Activated CD8-positive, alpha-beta memory T cell treated with anti-CD3 and anti-CD28 coated beads, Interleukin-2, amount 50 U/mL, for 48 hours (primary cell): ENCODE measurements around the gene MON2.
"Not testable (repeated sequence)": the region's sequence is repeated elsewhere in the genome, so short reads cannot be mapped to it uniquely, and the experiment has no call there.

ENCODE experiments used
- DNase-seq: peaks from one replicate; pipeline ENCODE4 v3.0.0-alpha.2; 2020

Gene MON2

DNA sequence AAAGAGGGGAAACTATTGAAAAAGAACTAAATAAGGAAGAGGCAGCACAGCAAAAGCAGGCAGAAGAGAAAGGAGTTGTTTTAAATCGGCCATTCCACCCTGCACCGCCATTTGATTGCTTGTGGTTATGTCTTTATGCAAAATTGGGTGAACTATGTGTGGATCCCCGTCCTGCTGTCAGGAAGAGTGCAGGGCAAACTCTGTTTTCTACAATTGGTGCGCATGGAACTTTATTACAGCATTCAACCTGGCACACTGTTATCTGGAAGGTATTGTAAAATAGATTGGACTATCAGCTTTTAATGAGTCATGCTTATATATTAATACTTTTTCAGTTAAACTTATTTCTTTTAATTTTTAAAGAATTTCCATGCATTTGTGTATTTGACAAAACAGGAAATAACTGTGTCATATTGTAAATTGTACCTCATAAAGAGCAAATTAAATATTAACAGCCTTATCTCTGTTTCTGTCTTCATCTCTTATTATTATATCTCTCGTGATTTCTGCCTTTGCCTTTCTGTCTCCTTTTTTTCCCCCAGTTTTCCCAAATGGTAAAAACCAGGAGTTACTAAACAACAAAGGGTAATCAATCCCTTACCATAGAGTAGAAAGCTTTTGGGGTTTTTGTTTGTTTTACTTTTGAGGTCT is 86.4 kb downstream of the MON2 start:
- DNase-seq: no peak

DNA sequence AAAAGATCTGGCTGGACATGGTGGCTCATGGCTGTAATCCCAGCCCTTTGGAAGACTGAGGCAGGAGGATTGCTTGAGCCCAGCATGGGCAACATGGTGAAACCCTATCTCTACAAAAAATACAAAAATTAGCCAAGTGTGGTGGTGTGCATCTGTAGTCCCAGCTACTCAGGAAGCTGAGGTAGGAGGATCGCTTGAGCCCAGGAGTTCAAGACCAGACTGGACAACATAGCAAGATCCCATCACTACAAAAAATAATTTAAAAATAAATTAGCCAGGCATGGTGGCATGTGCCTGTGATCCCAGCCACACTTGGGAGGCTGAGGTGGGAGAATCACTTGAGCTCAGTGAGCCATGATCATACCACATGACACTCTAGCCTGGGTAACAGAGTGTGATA is 92.7 kb downstream of the MON2 start:
- DNase-seq: not testable (repeated sequence)

DNA sequence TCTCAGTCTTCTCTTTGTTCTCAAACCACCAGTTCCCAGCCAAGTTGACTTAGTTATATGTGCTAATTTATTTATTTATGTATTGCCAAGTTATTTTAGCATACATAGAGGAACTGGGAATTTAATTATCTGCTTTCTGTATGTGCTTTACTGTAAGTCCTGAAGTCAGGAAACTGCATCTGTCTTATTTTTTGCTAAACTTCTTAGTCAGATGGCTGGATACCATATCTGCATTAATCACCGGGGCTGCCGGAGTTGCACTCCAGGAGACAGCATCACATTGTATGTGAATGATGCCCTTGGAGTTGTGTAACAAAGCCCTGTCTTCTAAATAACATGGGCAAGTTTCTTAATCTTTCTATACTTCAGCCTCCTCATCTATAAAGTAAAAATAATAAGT is 96.2 kb downstream of the MON2 start:
- DNase-seq: no peak

DNA sequence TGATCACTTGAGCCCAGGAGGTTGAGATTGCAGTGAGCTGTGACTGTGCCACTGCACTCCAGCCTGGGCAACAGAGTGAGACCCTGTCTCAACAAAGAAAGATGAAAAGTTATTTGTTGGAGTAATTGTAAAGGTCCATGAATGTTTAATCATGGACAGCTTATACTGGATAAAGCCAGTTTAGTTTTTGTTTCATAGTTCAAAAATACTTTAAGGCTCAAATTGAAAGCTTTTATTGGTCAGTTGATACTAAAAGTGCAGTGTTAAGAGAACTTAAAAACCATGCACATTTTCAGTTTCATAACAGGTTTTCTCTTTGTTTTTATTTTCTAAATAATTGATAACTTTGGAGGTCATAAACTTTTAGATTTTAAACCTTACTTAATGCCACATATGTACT is 108.4 kb downstream of the MON2 start:
- DNase-seq: no peak

DNA sequence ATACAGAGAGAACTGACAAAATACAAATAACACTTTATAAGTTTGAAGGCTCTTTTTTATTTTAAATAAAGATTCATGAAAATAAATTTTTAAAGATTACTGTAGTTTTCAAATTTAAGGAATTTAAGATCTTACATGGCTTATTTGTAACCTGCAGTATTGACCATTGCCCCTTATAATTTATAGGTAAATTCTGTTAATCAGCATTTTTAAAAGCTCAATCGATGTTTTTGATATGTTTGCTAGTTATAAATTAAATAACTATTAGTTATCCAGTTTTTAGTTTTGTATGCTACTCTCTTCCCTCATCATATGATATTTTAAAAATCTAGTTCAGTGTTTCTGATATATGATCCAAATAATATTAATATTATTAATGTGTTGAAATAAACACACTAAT is 109.9 kb downstream of the MON2 start:
- DNase-seq: no peak

DNA sequence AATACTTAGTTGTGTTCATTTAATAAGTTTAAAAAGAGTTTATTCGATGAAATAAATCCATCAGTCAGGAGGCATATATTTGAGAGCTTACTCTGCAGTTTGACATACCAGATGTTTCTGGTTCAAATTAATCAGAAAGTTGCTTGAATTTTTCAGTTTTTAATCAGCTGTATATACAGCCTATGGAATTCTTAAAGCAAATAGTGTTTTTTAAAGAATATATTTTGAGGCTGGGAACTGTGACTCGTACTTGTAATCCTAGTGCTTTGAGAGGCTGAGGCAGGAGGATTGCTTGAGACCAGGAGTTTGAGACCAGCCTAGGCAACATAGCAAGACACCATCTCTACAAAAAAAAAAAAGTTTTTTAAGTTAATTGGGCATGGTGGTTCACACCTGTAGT is 112.1 kb downstream of the MON2 start:
- DNase-seq: no peak

DNA sequence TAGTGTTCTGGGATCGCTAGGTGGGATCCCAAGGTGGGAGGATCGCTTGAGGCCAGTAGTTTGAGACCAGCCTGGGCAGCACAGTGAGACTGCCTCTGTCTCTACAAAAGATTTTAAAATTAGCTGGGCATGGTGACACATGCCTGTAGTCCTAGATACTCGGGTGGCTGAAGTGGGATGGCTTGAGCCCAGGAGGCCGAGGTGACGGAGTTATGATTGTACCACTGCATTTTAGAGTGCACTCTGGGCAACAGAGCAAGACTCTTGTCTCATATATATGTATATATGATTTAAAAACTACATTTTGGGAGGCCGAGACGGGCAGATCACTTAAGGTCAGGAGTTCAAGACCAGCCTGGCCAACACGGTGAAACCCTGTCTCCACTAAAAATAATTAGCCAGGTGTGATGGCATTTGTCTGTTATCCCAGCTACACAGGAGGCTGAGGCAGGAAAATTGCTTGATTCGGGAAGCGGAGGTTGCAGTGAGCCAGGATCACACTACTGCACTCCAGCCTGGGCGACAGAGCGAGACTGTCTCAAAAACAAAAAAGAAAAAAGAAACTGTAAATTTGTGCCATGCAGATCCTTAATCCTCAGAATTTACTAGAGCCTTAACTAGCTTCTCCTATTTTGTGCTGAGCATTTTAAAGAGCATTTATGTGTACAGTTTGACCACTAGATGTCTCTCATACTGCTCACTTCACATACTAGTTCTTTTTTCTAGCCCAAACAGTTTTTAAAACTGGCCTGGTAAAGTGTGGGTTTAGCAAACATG is 114.8 kb downstream of the MON2 start:
- DNase-seq: no peak

DNA sequence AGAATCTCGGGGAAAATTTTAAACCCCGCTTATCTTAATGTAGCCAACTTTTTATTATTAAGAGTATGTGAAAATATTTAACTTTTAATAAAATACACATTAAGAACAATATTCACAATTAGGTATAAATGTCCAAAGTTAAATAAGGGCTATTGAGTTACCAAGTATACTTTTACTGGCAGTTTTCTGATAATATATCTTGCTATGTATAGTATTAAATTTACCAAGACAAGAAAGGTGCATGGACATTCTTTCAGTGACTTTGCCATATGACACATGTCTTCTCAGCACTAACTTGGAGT is 115.4 kb downstream of the MON2 start:
- no peak for DNase-seq

DNA sequence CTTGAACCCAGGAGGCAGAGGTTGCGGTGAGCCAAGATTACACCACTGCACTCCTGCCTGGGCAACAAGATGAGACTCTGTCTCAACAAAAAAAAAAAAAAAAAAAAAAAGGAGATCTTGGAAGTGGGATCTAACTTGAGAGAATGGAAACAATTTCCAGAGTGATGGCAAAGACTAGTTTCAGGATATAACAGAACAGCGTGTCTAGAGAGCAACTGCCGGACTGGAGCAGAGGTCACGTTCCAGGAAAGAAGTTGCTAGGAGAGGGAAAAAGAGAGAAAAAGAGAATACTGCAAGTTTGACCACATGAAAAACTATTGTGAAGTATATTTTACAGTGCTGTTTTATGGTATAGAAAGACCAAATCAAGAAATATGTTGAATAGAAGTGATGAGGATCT is 118.0 kb downstream of the MON2 start:
- no peak for DNase-seq

DNA sequence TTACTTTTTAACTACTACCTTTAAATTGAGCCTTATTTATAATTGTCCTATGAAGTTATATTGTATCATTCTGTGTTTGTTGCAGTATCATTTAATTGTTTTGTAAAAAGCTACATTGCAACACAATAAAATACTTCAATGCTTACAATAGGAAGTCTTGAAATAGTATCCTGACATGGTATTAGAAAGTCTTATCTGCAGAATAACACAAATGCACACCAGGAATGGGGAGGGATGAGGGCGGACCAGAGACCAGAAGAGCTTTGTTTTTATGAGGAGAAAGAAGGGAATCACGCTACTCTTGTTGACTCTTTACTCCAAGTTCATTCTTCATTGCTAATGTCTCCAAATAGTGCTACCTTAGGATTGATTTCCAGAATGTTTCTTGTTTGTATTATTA is 120.2 kb downstream of the MON2 start:
- DNase-seq: no peak

DNA sequence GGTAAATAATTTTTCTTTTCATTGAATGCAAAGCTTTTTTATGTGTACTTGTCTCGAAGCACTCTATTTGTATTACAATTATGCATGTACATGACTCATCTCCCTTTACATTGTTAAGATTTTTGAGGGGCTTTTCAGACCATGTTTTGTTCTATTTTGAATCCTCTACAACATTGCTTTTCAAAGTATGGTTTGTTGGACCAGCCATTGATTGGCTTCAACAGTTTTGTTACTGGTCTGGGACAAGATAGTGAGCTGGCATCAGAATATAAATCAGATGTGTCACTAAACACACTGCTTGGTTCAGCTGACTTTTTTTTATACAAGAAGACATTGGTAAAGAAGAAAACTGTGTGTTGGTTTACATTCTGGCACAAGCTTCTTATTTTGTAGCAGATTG is 122.3 kb downstream of the MON2 start:
- DNase-seq: no peak

DNA sequence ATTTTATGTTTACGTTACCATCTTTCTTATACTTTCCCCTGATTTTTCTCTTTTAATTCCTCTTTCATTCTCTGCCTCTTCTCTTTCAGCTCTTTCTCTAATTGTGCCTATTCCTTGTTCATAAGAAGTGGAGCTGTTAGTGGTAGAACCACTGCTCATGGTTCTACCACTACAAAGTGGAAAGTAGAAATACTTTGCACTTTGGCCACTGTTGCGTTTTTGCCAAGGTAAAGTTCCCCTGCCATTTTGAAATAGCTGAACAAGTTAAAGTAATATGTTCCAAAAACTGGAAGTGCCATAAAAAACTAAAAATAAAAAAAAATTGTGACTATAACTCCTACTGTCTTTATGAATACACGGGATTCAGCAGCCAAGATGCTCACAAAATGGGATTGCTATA is 130.6 kb downstream of the MON2 start:
- no peak for DNase-seq

DNA sequence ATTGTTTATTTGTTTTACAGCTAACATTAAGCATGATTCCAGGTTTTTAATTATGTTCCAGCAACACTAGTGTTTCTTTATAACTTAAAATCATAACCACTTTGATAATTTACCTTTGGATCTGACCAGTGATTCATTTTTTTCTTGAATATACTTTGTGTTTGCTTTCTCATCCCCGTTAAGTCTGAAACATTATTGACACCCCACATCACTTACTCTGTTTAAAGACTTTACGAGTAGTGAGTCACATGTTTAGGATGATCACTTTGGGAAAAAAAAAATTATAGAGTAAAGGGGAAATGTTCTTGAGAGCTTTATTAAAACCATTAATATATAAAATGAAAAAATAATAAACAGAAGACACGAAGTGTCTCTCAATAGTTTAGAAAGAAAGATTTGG is 132.2 kb downstream of the MON2 start:
- DNase-seq: no peak

DNA sequence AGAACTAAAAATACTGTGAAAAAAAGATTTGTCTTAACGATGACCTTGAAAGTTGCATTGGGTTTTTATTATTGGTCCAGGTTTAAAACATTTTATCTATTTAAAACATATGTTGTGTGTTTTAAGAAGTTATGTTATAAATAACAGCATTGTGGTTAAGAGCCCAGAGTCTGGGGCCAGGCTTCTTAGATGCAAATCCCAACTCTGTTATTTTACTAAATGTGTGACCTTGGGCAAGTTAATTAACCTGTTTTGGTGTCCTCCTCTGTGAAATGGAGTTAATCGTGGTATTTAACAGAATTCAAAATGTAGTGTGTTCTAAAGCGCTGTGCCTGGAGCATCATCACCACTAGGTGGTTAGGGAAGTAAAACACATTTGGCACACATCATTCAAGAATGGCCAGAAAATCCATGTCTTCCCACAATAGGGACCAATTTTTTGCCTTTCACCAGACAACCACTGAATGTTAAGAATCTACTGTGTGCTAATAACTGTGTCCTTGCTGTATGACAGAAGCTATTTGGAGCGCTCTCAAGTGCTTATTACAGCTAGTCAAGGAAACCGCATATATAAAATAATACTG is 133.3 kb downstream of the MON2 start:
- DNase-seq: no peak

DNA sequence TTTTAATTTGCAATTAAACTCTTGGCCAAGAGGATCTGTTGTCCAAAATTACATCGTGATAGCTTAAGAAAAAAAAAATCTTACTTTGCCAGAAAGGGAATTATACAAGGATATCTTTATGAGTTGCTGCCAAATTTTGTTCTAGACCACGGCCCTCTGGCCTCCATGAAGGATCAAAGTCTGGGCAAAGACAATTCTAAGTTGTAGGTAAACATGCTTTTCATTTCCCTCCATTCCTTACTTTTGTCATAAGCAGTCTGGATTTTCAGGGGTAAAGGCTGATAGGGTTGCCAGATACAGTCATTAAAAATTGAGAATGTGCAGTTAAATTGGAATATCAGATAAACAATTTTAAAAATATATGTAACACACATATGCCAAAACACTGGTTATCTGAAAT is 135.1 kb downstream of the MON2 start:
- DNase-seq: no peak

DNA sequence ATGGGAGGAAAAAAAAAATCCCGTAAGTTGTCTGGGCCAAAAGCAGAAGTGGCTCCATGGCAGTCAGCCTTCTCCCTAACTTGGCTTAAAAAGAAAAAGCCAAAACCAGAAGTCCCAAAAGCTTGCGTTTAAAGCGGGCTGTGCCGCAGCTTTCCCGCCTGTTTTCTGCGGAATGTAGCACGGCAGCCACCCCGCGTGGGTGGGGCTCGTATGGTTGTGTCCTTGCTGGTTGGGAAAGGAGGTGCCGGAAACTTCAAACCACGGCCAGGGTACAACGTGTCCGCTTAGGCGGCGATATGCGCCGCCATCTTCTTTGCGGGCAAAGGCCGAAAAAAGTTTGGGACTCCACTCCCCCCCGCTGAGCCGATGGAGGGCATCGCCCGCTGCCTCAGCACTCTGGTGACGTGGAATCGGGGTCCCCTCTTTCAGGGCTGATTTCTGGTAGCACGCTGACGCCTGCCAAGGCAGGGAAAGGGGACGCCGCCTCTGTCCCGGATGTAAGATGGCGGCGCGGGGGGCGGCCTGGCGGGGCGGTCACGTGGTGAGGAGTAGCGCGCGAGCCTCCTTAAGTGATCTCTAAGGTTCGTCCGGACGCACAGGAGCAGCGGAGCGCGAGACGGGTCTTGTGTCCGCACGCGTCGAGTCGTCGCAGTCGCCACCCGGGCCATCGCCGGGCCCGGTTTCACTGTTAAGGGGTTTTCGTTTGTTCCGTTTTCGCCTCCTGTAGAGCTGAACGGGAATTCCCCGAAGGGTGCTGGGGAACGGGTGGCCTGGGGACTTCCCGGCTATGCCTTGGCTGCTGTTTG is 135.8 kb downstream of the MON2 start:
- peak; percentile 92 for DNase-seq

DNA sequence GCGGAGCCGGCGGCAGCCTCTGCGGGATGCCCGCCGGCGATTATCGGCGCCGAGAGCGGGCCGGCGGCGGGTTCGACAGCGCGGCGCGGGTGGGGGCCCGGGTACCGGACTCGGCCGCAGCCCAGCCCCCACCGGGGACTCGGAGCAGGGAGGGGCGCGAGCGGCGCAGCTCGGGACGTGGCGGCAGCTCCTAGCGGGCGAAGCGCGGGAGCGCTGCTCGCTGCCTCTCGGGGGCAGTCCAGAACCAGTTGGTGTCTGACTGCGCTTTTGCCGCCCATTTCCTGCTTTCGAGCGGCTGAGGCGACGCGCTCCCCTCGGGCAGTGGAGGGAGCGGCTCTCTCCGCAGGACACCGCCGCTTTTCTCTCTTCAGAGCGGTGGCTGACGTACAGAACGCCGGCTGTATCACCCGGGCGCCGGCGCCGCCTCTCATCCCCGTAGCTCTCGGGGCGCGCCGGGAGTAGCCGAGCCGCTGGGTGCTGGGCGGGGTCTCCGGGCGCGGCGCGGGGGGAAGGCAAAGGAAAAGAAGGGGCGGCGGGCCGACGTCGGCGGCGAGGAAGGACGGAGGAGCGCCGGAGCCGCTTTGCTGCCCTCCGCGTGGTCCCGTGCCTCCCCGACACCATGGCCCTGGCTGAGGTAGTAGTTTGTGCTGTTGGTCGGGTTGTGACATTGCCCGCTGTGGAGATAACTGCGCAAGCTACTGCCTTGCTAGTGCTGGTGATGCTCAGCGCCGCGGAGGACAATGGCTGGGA is 136.6 kb downstream of the MON2 start:
- DNase-seq: peak; percentile 88

DNA sequence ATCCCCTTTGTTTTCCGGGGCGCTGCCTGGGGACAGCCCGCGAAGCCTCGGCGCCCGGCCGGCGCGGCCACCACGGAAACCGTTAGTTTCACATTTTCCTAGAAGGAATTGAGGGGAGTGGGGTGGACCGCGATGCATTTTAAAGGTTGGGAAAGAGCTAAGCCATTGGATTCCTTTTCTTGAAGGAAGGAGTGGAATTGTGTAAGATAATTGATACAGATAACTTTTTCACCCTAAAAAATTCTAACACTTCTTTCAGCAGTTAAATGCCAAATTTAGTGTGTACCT is 137.1 kb downstream of the MON2 start:
- DNase-seq: no peak

DNA sequence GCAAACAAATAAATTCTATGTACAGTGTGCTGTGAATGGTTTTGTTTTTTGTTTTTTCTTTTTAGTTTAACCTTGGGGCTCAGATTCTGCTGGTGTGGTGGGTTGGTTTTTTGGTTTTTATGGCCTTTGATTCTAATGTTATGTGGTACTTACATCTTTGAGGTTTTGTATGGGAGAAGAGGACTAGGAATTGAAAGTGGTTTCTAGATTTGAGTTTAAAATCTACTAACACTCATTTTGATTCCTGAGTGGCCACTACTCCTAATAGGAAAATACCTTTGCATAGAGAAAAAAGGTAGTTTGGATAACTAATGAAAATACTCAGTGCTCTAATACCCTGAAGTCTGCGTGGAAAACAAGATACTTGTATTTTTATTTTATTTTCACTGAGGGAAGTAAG is 137.7 kb downstream of the MON2 start:
- no peak for DNase-seq

DNA sequence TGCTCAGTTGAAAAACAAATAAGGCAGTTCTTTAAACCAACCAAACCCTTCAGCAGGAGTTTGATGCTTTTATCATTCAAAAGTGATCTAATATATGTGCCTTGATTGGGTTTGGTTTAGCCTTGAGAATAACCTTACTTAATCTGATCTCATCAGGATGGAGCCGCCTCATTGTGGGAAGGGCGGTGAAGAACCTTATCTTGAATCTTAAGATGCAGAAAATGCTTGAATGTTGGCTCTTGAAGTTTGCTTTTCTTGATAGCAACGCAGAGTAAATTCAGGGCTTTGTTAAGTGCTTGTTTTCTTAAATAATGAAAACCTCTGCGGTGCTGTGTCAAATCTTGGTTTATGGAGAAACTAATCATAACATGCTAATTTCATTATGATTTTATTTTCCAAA is 138.2 kb downstream of the MON2 start:
- no peak for DNase-seq

DNA sequence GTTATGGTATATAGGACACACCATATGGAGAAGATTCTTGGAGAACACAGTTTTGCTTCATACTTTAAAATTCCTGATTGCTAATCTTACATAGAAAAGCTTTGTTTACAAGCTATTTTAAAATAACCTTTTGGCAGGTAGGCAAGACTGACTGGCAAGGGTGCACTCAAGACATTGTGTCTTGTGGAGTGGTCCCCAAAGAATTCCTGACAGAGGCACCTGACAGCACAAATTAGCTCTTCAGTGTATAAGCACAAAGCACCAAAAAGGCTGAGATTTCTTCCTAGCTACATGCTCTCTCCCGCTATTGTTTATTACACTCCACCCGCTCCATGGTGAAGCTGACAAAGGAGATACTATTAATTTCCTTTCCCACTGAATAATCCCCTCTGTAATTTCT is 139.4 kb downstream of the MON2 start:
- no peak for DNase-seq

DNA sequence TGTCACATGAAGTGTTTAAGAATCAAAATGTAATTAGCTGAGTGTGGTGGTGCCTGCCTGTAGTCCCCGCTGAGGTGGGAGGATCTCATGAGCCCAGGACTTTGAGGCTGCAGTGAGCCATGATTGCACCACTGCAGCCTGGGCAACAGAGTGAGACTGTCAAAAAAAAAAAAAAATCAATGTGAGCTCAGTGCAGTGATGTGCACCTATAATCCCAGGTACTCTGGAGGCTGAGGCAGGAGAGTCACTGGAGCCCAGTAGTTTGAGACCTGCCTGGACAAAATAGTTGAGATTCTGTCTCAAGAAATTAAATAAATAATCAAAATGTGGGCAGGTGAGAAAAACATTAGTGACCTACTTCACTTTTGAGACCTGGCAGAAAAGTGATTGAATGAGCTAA is 140.0 kb downstream of the MON2 start:
- DNase-seq: no peak

DNA sequence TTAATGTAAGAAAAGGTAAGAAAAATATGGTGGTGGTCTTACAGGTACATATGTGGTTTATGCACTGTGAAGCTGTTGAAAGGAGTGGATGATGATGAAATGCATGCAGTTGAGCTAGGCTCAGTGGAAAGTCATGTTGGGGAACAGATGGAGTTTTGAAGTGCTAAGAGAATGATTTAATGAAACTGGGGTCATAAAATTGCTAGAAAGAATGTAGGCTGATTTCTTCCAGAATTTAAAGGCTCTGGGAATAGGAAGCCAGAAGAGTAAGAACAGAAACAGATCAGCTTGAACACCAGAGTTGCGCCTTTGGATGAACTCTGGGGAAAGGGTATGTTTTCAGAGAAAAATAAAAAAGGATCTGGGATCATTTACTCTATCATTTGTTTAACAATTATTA is 146.5 kb downstream of the MON2 start:
- no peak for DNase-seq
